GM19238 (cell line): ENCODE results near the gene NTRK2.

Source experiments
- DNase-seq: peaks from one replicate; pipeline ENCODE4 v3.0.0; 2011; ENCODE audit warnings: low spot score; ENCODE audit not compliant: insufficient read length

Gene NTRK2

DNA sequence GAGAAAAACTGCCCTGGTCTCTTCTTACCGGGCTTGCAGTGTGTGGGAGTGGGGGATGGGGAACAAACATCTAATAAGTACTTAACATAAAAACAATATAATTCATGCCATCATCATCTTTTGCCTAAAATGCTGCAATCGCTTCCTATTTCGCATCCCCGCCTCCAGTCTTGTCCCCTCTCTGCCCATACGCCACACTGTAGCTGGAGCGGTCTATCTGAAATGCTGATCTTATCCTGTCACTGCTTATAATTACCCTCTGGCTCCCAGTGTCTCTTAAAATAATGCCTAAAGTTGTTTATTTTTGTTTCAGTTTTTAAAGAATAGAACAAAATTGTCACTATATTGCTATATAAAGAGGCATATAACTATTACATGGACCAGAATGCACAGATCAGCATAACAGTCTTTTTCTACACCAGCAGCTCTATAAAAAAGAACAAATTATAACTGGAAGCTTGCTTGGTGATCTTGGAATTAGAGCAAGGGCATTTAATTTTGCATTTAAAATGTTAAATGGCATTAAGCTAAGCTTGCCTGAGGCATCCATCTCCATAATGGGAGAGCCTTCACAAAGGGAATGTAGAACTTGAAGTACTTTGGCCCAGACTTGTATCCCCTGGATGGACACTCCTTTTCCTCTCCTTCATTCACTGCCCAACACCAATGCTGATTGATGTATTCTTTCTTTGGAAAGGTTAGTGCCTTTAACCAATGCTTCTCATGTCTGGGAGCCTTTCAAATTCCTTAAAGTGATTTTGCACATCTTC, 12.2 kb downstream of the NTRK2 start:
- DNase-seq = no peak

DNA sequence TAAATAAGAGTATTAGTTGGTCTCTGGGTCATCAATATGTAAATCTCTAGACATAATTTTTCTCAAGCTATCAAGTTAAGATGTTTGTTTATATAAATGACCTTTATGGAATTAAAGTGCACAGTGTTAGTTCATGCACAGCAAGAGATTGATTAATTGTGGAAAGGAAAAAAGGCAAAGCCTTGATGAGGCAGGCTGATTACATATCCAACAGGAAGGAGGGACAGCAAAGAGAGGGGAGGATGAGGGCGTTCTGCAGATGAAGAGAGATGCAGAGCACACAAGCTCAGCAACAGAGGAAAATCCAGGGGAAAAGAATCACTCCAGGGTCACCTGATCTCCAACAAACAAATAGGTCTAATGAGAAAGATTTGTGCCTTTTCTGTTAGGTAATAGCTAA, 16.5 kb downstream of the NTRK2 start:
- DNase-seq = no peak

GRCh38 chr9:84688956-84689355, 19.4 kb downstream of the NTRK2 start:
- no peak for DNase-seq

DNA sequence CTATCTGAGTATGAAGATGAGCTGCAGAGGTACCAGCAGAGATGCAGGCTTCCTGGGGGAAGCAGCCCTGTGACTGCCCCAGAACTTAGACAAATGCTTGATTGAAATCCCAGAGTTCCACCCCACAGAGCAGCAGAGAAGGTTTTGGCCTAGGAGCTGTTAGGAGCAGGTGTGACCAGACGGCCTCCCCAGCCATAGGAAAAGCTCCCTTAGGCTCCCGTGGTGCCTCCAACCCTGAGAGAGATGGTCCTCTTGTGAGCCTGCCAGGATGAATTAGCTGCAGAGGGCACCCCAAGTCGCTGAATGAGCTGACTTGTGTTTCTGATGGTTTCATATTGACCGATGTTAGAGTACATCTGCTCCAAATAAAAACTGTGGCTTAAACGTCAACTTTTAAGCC, 22.1 kb downstream of the NTRK2 start:
- no peak for DNase-seq

DNA sequence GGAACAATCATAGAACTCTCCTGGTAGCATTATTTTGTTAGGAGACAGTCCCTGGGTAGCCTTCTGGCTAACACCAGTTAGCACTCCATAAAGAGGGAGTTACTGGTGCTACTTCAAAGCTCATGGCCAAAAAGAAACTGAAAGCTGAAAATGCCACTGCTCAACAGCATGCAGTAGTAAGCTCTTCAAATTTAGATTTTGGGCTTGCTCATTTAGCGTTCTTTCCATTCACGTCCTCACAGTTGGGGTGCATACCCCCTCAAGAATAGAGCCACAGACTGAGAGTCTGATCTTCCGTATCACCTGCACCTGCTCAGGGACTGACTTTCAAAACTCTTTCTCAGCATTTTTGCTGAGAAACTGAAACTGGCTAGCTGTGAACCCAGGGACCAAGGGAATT, 24.7 kb downstream of the NTRK2 start:
- DNase-seq = no peak

GRCh38 chr9:84697042-84697441, 27.5 kb downstream of the NTRK2 start:
- DNase-seq = no peak

GRCh38 chr9:84697509-84698114, 28.1 kb downstream of the NTRK2 start:
- DNase-seq = peak; percentile 31

DNA sequence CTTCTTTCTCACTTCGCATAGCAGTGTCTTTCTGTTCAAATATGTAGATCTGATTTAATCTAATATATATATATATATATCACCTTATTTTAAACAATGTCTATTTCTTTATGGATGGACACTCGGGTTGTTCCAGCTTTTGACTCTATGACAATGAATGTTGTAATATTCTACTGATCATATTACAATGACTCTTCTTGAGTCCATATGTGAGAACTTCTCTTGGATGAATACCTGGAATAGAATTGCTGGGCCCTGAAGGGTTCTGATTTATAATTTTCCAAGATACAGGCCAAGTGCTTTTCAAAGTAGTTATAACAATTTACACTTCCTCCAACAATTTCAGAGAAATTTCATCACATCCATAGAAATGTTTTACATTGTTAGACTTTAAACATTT, 28.8 kb downstream of the NTRK2 start:
- DNase-seq = no peak

DNA sequence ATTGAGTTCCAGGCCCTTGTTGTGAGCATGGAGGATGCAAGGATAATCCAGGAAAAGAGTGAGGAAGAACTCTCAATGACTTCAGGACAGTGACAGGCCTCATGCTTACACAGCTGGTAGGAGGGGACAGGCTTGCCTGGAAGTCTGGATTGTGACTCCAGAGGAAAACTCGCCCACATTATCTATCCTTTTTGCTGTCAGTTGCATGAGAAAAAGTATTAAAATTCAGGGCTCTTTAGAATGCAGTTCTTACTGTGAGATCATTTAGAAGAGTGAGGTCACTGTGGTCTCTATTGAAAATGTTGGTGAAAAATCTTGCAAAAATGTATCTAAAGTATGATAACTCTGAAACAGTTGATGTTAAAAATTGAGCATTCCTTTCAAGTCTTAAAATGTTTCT, 30.5 kb downstream of the NTRK2 start:
- DNase-seq = no peak

- peak; percentile 30 for DNase-seq
These were observed 32.3 kb downstream of the NTRK2 start for GRCh38 chr9:84701801-84702200.

DNA sequence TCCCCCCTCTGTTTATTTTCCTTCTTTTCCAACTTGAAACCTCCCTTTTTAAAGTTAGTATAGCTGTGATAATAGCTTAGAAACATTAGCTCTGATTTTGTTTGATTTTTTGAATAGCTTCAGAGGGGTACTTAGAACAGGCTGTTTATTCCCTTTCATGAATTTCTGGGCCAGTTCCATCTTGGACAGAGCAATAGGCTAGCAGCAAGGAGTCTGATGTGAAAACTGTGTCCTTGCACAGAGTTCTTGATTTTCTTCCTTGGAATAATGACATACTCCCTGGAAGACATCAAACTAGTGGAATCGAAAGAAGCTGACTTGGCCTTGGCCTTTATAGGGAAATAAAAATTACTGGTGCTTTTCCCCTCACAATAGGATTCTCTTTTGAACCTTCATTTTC, 32.9 kb downstream of the NTRK2 start:
- no peak for DNase-seq

- DNase-seq = no peak
These were observed 34.3 kb downstream of the NTRK2 start for GRCh38 chr9:84703793-84704192.

- DNase-seq = no peak
These were observed 35.6 kb downstream of the NTRK2 start for GRCh38 chr9:84705128-84705527.

DNA sequence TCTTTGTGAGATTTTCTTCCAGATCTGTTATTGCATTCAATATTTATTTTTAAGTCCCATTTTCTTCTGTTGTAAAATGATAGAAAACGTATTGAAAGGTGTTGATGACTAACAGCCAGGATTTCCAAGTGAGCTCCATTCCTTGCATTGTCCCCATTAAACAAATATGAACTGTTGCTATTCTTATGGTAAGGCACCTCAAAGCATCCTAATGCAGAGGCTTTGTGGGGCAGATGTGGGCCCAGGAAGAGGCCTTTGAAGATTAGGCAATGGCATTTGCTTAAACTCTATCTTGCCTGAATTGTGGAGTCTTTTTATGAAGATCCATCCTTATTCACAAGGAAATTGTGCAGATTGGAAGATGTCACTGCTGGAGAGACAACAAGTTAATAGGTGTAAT, 38.9 kb downstream of the NTRK2 start:
- DNase-seq = no peak

GRCh38 chr9:84709056-84709455, 39.5 kb downstream of the NTRK2 start:
- DNase-seq = no peak

- no peak for DNase-seq
These were observed 41.3 kb downstream of the NTRK2 start for GRCh38 chr9:84710701-84711397.

- no peak for DNase-seq
These were observed 41.9 kb downstream of the NTRK2 start for GRCh38 chr9:84711398-84711777.

DNA sequence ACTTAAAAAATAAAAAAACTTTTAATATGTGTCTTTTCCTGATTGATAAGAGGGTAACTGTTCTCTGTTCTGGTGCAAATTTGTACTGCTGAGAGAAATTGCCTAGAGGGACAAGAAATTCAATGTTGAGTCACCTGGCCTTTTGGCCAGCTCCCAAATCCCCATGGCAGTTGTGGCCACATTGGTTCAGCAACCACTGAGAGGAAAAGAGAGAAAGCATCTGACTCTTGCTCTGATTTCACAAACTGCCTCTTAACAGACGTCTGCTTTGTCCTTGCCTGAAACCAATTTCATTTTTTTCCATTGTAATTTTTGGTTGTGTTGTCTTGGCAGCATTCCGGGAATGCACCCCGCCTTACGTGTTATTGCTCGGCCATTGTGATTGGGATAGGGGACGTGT, 42.4 kb downstream of the NTRK2 start:
- no peak for DNase-seq

DNA sequence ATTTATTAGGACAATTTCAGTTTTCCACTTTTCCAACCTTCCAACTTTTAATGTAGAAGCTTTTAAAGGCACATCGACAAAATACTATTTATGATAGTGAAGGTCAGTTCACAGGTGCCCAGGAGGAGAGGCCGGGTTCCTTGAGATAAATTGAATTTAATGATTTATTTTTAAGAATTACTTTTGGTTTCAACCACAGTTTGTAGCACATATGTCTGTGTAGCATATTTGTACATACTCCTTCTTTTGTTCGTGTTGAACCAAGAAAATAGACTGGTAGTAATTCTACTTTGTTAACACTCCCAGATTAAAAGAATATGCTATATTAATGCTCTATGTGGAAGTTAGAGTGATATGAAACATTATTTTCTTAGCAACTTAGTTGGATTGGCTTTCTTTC, 46.7 kb downstream of the NTRK2 start:
- no peak for DNase-seq

DNA sequence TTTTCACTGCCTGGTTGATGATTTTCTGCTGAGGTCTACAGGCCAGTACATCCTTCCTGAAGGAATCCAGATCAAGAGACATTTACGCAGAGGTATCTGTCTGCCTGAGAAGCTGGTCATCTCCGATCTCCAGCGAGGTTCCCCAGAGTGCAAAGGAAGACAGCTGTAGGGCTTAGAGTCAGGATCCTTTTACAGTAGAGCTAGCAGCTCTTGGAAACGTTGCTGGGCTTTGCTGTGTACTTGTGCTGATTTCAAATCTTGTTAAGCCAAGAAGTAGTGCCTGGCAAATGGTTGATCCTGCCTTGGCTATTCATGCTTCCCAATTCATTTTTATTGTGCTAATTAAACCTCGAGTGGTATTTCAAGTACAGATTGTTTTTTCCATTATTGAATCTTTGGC, 48.9 kb downstream of the NTRK2 start:
- DNase-seq = no peak

DNA sequence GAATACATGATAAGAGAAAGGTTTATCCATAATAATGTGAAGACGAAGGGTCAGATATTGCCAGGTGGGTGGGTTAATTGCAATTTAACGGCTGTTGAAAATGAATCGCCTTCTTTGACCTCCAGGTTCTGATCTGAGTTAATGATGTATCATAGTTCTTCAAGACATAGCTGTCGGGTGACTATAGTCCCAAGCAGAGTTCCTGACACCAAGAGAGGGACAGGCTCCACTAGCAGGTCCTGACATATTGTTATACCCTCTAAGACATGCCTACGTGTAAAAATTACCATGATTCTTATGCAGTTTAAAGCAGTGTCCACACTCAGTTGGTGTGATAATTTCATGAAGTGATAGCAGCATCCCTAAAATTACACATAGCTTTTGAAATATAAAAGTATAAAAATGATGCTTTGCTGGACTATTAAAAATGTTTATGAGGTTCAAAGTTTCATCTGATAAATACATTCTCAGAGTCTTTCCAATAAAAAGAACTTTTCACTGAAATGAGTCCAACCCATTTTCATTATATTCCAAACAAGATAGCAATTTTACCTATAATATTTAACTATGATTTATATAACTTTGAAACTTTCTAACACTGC, 53.0 kb downstream of the NTRK2 start:
- DNase-seq = no peak

DNA sequence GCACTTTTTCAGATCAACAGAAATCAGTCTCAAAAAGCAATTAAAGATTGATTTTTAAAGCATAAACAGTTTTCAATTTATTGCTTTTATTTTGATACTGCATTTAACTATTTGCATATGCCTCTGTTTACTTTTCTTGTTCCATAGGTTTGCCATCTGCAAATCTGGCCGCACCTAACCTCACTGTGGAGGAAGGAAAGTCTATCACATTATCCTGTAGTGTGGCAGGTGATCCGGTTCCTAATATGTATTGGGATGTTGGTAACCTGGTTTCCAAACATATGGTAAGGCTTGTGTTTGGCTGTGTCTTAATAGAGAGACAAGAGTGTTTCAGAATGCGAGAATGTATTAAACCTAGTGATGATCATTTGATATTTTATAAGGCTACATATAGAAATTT, 53.9 kb downstream of the NTRK2 start:
- DNase-seq = no peak
